ENCODE data around the gene MGRN1. TPM values are rescaled to one million over a fixed set of nuclear protein-coding genes. Genes with fewer than 3 reads are reported as not detected.

MGRN1 gene
- total and polyA plus RNA-seq, 2 donors (not counting 3 experiments of a cell fraction or from before 2014, with no cell fraction given), result 15.6 to 73.0 TPM

DNA sequence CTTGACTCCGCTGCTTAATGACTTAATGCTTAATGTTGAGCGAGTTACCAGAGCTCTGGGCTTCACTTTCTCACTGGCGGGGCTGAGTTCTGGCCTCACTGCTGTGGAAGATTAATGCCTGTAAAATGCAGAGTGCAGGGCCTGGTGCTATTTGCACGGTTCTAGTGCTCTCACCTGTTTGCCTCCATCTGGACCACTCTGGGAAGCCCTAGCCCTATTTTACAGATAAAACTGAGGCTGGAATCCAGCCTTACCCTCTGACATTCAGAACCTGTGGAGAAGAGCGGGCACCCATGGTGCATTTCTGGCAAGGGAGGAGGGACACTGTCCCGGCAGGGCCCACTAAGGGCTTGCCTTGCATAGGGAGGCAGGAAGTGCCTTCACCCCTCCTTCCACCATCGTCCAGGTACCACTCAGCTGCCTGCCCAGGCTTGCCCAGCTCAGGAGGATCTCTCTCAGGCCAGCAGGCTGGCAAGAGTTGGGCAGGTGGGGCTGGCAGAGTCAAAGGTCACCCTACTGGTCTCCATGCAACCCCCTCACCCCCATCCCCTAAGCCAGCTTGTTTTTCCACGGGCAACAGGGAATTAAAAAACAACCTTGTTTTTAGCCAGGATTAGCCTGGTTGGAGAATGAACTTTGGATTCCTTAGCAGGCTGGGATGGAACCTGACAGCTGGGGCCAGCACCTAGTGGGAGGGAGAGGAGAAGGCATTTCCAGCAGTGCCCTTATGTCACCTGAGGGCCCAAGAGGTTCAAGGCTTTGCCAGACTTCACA is 5.8 kb upstream of the MGRN1 start:
- no peak overlapping the region for H3K4me2 ChIP-seq (ENCODE audit: insufficient read depth, low read length)
- H4K20me1 ChIP-seq (replicated peaks; ENCODE audit: control insufficient read depth, extremely low read depth, insufficient read depth, low read length), result no peaks in the 10 kb centered on the region
- no peak overlapping the region for H2AFZ ChIP-seq (ENCODE audit: low read depth, low read length)
- dilution Hi-C loops (cut with MboI; ENCODE audit: extremely low pct_ligation_motif_present, low sequenced_read_pairs), result no loop called here
- ChIA-PET POLR2A (no interaction called here), CTCF (no interaction called here)
- H3K27me3 ChIP-seq (ENCODE audit: control insufficient read depth in 2 of 2, insufficient read depth in 2 of 2, low read length in 2 of 2), result no peaks in the 10 kb centered on the region
- no TSS peak for BruUV-seq (replicated peaks)
- TF ChIP-seq JUN (IDR thresholded peaks at IDR 0.05; ENCODE audit: borderline replicate concordance, insufficient read depth, insufficient read length, low read depth), result no peak
- TF ChIP-seq CTCF (IDR thresholded peaks at IDR 0.05; ENCODE audit: extremely low read depth in 1 of 2, insufficient read depth in 1 of 2, low read depth in 1 of 2, low read length in 2 of 2), result no peak
- TF ChIP-seq, protein P1, sequence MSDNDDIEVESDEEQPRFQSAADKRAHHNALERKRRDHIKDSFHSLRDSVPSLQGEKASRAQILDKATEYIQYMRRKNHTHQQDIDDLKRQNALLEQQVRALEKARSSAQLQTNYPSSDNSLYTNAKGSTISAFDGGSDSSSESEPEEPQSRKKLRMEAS (IDR thresholded peaks at IDR 0.05; ENCODE audit: insufficient read depth, insufficient read length), result no peak
- no peak for TF ChIP-seq EZH2 (IDR thresholded peaks at IDR 0.05; ENCODE audit: borderline replicate concordance, low read depth, low read length, severe bottlenecking)
- no peak for TF ChIP-seq GATA2 (IDR thresholded peaks at IDR 0.05; ENCODE audit: insufficient read depth, insufficient read length, low read depth, low read length)
- TF ChIP-seq POLR2AphosphoS5 (IDR thresholded peaks at IDR 0.05; ENCODE audit: insufficient read depth, low read depth, low read length), result no peak
- no peak for TF ChIP-seq MYC (IDR thresholded peaks at IDR 0.05; ENCODE audit: low read depth, low read length)
- no peak for TF ChIP-seq POLR2A (IDR thresholded peaks at IDR 0.05; ENCODE audit: low read depth, low read length)
- TF ChIP-seq FOS (IDR thresholded peaks at IDR 0.05; ENCODE audit: borderline replicate concordance, insufficient read depth, low read length), result no peak
- no peak overlapping the region for H3K9ac ChIP-seq (replicated peaks; ENCODE audit: extremely low read depth, insufficient read depth, low read length)
- H3K9me1 ChIP-seq (replicated peaks; ENCODE audit: control insufficient read depth, extremely low read depth, insufficient read depth, low read length), result no peaks in the 10 kb centered on the region
- no peaks in the 10 kb centered on the region for H3K9me3 ChIP-seq (replicated peaks; ENCODE audit: control insufficient read depth, insufficient read depth, low read length)
- peaks cover 2% of the 10 kb centered on the region for H3K79me2 ChIP-seq (ENCODE audit: control insufficient read depth, insufficient read depth, low read length)
- FAIRE-seq (no peak), DNase-seq (ENCODE audit: low read depth, low spot score) (no peak)
- H3K27ac ChIP-seq (ENCODE audit: insufficient read depth, low read depth, low read length), result no peak overlapping the region
- no peak overlapping the region for H3K4me3 ChIP-seq (replicated peaks in 1 of 3; ENCODE audit: insufficient read depth in 1 of 3, low read depth in 1 of 3, low read length in 3 of 3)
- H3K36me3 ChIP-seq (ENCODE audit: control insufficient read depth in 2 of 2, extremely low read depth in 1 of 2, insufficient read depth in 2 of 2, low read length in 2 of 2), result no peaks in the 10 kb centered on the region
- intact Hi-C loops (cut with micrococcal nuclease), result no loop called here
- peaks cover 12% of the 10 kb centered on the region for H3K4me1 ChIP-seq (ENCODE audit: control insufficient read depth, extremely low read depth, insufficient read depth, low read length)

Measured in endothelial cell of umbilical vein (primary cell).